NCI-H226 (cell line): Measurements from ENCODE around the gene SIPA1.
"Not testable (repeated sequence)": the region's sequence is repeated elsewhere in the genome, so short reads cannot be mapped to it uniquely, and the experiment has no call there.

ENCODE experiments used
- DNase-seq: peaks from one replicate; pipeline ENCODE4 v3.0.0-alpha.2; 2015

The SIPA1 gene

DNA sequence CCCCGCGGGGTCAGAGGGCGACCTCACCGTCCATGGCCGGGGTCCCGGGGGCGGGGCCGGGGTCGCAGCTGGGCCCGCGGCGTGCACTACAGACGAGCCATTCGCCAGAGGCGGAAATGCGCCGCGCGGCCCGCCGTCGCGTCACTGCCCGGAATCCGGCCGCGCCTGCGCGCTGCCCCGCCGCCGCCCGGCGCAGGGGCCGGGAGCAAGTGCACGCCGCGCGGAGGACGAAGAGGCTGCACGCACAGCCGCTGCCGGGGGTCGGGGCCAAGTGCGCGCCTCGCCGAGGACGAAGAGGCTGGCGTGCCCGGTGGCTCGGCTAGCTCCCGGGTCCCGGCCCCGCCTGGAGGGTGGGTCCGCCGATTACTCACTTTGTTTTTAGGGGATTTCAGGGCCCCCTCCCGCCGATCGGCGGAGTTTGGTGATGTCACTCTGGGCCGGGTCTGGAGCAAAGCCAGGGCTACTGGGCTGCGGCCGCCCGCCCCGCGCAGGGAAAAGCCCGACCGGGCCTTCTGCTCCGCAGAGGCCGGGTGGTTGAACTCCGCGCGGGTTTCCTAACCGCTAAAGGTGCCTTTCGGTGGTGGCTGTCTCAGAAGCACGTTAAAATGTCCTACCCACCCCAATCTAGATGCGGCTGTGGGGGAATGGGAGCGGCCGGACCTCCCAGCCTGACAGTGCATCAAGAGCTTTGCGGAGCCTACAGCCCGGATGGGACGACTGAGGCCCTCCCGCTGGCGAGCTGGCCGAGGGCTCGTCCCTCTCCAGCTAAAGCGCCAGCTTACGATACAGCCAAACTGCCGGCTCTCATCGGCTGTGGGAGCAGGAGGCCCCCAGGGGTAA is 25.1 kb downstream of the SIPA1 start, which contains the start of gene RELA:
Gene RELA (minus strand): TSS at position 118 of the 840 bp plus-strand sequence. CDS start 84 bp downstream, at position 34.
- DNase-seq = peak; percentile 87

- peak; percentile 56 for DNase-seq
These were observed 25.8 kb downstream of the SIPA1 start for GRCh38 chr11:65663639-65664200.

- no peak for DNase-seq
These were observed 34.4 kb downstream of the SIPA1 start for GRCh38 chr11:65672180-65672860.

DNA sequence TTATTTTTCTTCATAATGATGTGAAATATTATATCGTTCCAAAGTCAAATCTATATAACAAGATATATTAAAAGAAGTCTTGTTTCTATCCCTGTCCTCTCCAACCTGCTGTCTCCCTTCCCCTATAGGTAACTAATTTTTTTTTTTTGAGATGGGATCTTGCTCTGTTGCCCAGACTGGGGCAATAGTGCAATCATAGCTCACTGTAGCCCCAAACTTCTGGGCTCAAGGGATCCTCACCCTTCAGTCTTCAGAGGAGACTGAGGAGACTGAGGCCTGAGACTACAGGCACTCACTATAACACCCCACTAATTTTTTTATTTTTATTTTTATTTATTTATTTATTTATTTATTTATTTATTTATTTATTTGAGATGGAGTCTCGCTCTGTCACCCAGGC is 35.1 kb downstream of the SIPA1 start:
- no peak for DNase-seq

DNA sequence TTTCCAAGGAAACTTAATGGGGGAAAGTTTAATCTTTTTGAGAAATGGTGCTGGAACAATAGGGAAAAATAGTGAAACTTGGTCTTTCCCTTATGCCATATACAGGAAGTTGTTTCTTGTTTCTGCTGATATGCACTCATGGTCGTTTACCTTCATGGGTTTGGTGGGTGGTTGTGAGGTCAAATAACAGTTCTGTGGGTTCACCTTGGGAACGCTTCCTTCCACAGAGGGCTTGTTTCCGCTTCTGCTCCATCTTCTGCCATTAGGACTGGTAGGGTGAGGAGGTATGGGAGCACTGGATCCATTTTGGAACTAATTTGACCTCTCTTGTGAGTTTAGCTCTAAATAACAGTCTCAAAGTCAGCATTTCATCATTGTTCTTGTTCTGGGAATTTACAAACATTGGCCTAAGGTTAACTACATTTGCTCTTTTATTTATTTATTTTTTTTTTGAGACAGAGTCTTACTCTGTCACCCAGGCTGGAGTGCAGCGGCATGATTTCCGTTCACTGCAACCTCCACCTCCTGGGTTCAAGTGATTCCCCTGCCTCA is 42.4 kb downstream of the SIPA1 start:
- DNase-seq = no peak

GRCh38 chr11:65683480-65683879 is 45.6 kb downstream of the SIPA1 start:
- not testable (repeated sequence) for DNase-seq

DNA sequence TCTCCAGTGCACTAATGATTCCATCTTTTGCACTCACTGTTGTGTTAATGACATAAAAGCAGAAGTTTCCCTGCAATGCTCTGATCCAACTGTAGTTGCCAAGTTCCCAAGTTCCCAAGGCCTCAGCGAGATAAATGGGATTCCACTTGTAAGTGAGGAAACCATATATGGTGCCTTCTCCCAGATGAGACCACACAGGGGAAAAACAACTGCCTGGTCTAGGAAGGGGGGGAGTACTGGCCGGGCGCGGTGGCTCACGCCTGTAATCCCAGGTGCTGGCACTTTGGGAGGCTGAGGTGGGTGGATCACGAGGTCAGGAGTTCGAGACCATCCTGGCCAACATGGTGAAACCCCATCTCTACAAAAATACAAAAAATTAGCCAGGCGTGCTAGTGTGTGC is 48.1 kb downstream of the SIPA1 start:
- DNase-seq = no peak

DNA sequence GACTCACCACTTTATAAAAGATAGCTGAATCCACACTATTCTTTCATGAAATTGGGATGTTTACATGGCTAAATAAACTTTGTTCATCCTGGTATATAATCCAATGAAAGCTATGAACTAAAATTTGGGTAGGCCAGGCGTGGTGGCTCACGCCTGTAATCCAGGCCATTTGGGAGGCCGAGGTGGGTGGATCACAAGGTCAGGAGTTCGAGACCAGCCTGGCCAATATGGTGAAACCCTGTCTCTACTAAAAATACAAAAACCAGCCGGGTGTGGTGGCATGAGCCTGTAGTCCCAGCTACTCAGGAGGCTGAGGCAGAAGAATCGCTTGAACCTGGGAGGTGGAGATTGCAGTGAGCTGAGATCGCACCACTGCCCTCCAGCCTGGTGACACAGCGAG is 53.9 kb downstream of the SIPA1 start:
- DNase-seq = not testable (repeated sequence)

GRCh38 chr11:65692367-65692766 is 54.5 kb downstream of the SIPA1 start:
- DNase-seq = no peak

DNA sequence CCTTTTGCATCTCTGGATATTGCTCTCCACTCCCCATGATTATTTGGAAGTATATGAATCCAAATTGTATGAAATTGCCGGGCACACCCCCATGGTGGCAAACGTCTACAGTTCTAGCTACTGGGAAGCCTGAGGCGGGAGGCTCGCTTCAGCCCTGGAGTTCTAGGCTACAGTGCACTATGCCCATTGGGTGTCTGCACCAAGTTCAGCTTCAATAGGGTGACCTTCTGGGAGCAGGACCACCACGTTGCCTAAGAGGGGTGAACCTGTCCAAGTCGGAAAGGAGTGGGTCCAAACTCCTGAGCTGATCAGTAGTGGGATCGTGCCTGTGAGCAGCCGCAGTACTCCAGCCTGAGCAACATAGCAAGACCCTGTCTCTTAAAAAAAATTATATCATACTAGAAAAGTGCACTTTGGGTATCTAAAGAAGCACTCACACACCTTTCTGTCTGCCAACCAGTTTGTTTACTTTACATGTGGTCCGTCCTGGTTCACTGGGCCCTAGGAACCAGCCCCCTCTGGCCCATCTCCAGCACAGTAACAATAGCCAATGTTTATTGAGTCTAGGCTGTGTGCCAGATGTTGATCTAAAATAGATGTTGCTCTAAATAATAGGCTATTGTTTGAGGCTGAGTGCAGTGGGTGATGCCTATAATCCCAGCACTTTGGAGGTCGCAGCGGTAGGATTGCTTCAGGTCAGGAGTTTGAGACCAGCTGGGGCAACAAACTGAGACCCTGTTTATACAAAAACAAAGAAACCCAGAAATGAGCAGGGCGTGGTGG is 57.7 kb downstream of the SIPA1 start:
- DNase-seq = no peak

GRCh38 chr11:65696802-65697552 is 59.1 kb downstream of the SIPA1 start:
- no peak for DNase-seq

GRCh38 chr11:65698205-65698604 is 60.3 kb downstream of the SIPA1 start:
- DNase-seq = no peak

DNA sequence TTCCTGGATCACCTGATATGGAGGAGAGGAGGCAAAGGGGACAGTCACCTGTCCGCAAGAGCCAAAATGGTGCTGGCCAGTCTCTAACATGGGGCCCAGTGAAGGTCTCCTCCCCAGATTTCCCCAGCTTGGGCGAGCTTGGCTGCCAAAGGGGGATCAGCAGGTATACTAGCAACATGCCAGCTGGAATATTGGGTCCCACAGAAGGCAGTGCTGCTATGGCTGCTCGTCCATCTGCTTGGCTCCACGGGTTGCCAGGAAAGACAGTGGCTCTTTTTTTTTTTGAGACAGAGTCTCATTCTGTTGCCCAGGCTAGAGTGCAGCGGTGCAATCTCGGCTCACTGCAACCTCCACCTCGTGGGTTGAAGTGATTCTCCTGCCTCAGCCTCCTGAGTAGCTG is 61.4 kb downstream of the SIPA1 start:
- DNase-seq = no peak

DNA sequence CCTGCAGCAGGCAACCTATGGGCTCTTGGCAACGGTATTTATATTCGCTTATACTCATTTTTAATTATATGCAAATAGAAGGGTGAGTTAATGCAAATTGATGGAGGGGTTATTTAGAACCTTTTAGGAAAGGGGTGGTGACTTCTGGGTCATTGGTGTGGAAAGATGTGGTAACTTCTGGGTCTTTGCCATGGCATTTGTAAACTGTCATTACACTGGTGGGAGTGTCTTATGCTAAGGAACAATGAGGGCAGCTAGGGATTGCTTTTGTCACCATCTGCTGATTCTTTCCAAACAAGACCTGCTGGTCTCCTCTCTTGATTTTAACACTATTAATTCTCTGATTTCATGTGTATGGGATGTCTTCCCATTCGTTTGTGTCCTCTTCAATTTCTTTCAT is 62.5 kb downstream of the SIPA1 start:
- DNase-seq = no peak
